Upper lobe of right lung (tissue), 1 donor: Measurements from ENCODE around the gene AMOTL1. TPM values are rescaled to one million over a fixed set of nuclear protein-coding genes. Genes with fewer than 3 reads are reported as not detected.
A peak's percentile ranks its signal among the peaks of the same experiment; 100 is the strongest.

ENCODE experiments used
- ATAC-seq: fragments of 200-7000 bp; cut with Tn5 transposase; one replicate; pipeline ENCODE4 v1.9.1; 2020; ENCODE audit warnings: mild to moderate bottlenecking, moderate library complexity
- DNase-seq: peaks from one replicate; pipeline ENCODE4 v3.0.0-alpha.2; 2020
- H3K27ac ChIP-seq: fragments of 200-600 bp; one replicate; pipeline ENCODE4 v1.8.0; 2022
- H3K27me3 ChIP-seq: fragments of 200-600 bp; one replicate; pipeline ENCODE4 v1.8.0; 2022; ENCODE audit warnings: mild to moderate bottlenecking
- H3K36me3 ChIP-seq: fragments of 200-600 bp; one replicate; pipeline ENCODE4 v1.8.0; 2022
- H3K4me1 ChIP-seq: fragments of 200-600 bp; one replicate; pipeline ENCODE4 v1.8.0; 2022
- H3K4me3 ChIP-seq: fragments of 200-600 bp; one replicate; pipeline ENCODE4 v1.8.0; 2022; ENCODE audit warnings: mild to moderate bottlenecking
- H3K9me3 ChIP-seq: fragments of 200-600 bp; one replicate; pipeline ENCODE4 v1.8.0; 2022
- CTCF ChIP-seq: fragments of 200-600 bp; IDR thresholded peaks from one replicate; pipeline ENCODE4 v1.8.0; 2022; ENCODE audit warnings: antibody characterized with exemption
- intact Hi-C: fragments of 100-400 bp; cut with DNase I; formaldehyde crosslinking; loops from one replicate; pipeline ENCODE4 v1.11.0; 2022
- total RNA-seq: library from RNA; stranded (reverse); fragmentation: NEBNext Ultra II Directional; extraction: Animal tissue kit (Norgen Biotek cat#: 25700); gene quantifications from one replicate; pipeline ENCODE4 v1.2.1, GENCODE V29; 2021
- donor health status: DM: no; HTN: yes; CAD: no; lungs with severe emphysema.

The AMOTL1 gene
- total RNA-seq, 1 donor from 2014 or later, result 62.5 TPM

GRCh38 chr11:94746721-94747120 is 21.4 kb upstream of the AMOTL1 start:
- no peak overlapping the region for H3K27ac ChIP-seq
- no peaks in the 10 kb centered on the region for H3K27me3 ChIP-seq
- DNase-seq (no peak), ATAC-seq (peak; percentile 67)
- H3K4me1 ChIP-seq, result peaks cover 6% of the 10 kb centered on the region
- no peak overlapping the region for H3K4me3 ChIP-seq
- no peaks in the 10 kb centered on the region for H3K36me3 ChIP-seq
- H3K9me3 ChIP-seq, result no peaks in the 10 kb centered on the region
- TF ChIP-seq CTCF, result no peak
- intact Hi-C loops, result no loop called here

GRCh38 chr11:94747146-94747545 is 21.0 kb upstream of the AMOTL1 start:
- H3K27me3 ChIP-seq, result no peaks in the 10 kb centered on the region
- no peak for TF ChIP-seq CTCF
- H3K4me1 ChIP-seq, result peaks cover 6% of the 10 kb centered on the region
- DNase-seq (no peak), ATAC-seq (peak; percentile 22)
- H3K36me3 ChIP-seq, result no peaks in the 10 kb centered on the region
- no peak overlapping the region for H3K27ac ChIP-seq
- H3K4me3 ChIP-seq, result no peak overlapping the region
- H3K9me3 ChIP-seq, result no peaks in the 10 kb centered on the region
- intact Hi-C loops, result no loop called here

GRCh38 chr11:94747601-94748041 is 20.5 kb upstream of the AMOTL1 start:
- H3K9me3 ChIP-seq, result no peaks in the 10 kb centered on the region
- no peaks in the 10 kb centered on the region for H3K36me3 ChIP-seq
- no peak overlapping the region for H3K4me3 ChIP-seq
- ATAC-seq (no peak), DNase-seq (no peak)
- H3K27ac ChIP-seq, result no peak overlapping the region
- peaks cover 6% of the 10 kb centered on the region for H3K4me1 ChIP-seq
- no peaks in the 10 kb centered on the region for H3K27me3 ChIP-seq
- no peak for TF ChIP-seq CTCF
- intact Hi-C loops, result no loop called here

GRCh38 chr11:94749369-94749768 is 18.8 kb upstream of the AMOTL1 start:
- no peak for DNase-seq
- Histone ChIP-seq H3K36me3 (no peaks in the 10 kb centered on the region), H3K27me3 (no peaks in the 10 kb centered on the region), H3K4me1 (peaks cover 6% of the 10 kb centered on the region), H3K27ac (no peak overlapping the region), H3K4me3 (no peak overlapping the region), H3K9me3 (no peaks in the 10 kb centered on the region)
- no peak for ATAC-seq
- no peak for TF ChIP-seq CTCF
- intact Hi-C loops, result no loop called here

- Histone ChIP-seq H3K36me3 (no peaks in the 10 kb centered on the region), H3K27me3 (no peaks in the 10 kb centered on the region), H3K4me3 (no peak overlapping the region), H3K9me3 (no peaks in the 10 kb centered on the region), H3K4me1 (peaks cover 6% of the 10 kb centered on the region), H3K27ac (peak overlapping the region; percentile 3)
- DNase-seq (no peak), ATAC-seq (peak; percentile 21)
- TF ChIP-seq CTCF, result no peak
- intact Hi-C loops, result no loop called here
Measured at GRCh38 chr11:94750319-94751217, 17.6 kb upstream of the AMOTL1 start.
